Bronchial epithelial cell (primary cell): ENCODE data around the gene TTC7B. TPM values are rescaled to one million over a fixed set of nuclear protein-coding genes. Genes with fewer than 3 reads are reported as not detected.

ENCODE experiments used
- DNase-seq: peaks from one replicate; pipeline ENCODE4 v3.0.0-alpha.2; 2010; ENCODE audit warnings: low read depth
- FAIRE-seq: peaks from 2 replicates; lab custom pipeline; 2011; peaks lifted over from hg19 to GRCh38; lab: Jason Lieb, UNC
- H3K27me3 ChIP-seq: 2 replicates; pipeline ENCODE4 v1.5.1; 2011; ENCODE audit warnings: low read length; ENCODE audit not compliant: control insufficient read depth, insufficient read depth
- H3K36me3 ChIP-seq: 2 replicates; pipeline ENCODE4 v1.5.1; 2011; ENCODE audit warnings: low read length; ENCODE audit not compliant: control insufficient read depth, insufficient read depth
- H3K4me3 ChIP-seq: 2 replicates; pipeline ENCODE4 v1.5.1; 2011; ENCODE audit warnings: mild to moderate bottlenecking, low read depth, low read length, control low read depth
- CTCF ChIP-seq: IDR thresholded peaks from 2 replicates; pipeline ENCODE4 v1.5.1; 2011; ENCODE audit warnings: mild to moderate bottlenecking, moderate library complexity, low read length, control low read depth, inconsistent platforms; ENCODE audit not compliant: insufficient read depth, severe bottlenecking
- total RNA-seq: library from RNA; depleted of rRNA; stranded (reverse); fragments of >200 nt; gene quantifications from 2 replicates; pipeline ENCODE4 v1.2.1, GENCODE V29; 2014

Gene TTC7B
- total RNA-seq, 1 donor from 2014 or later: 2.9 TPM

- no peak for DNase-seq
- Histone ChIP-seq H3K36me3 (no peaks in the 10 kb centered on the region), H3K4me3 (no peak overlapping the region), H3K27me3 (no peaks in the 10 kb centered on the region)
- no peak for TF ChIP-seq CTCF
- FAIRE-seq: no peak
Observed at GRCh38 chr14:90643982-90644670, 172.1 kb downstream of the TTC7B start.

DNA sequence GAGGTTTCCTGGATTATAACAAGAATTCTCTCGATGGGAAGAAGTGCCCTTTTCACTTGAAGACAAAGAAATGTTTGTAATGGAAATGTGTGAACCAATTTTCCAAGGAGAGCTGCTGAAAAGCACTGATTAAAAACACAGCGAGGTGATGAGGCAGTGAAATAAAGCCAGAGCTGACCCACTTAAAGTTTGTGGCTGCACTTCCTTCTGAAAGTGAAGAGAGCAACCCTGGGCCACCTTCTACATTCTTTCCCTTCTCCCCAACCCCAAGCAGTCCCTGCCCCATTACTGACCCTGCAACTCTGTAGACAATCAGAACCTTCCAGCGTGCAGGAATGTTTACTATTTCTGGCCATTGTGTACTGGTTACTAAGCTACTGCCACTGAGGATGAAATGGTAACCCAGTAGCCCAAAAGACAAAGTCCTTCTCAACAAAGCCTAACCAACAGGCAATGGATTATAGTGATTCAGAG, 173.9 kb downstream of the TTC7B start:
- H3K27me3 ChIP-seq: no peaks in the 10 kb centered on the region
- FAIRE-seq (no peak), DNase-seq (no peak)
- TF ChIP-seq CTCF: no peak
- no peaks in the 10 kb centered on the region for H3K36me3 ChIP-seq
- H3K4me3 ChIP-seq: no peak overlapping the region

GRCh38 chr14:90641615-90642243, 174.5 kb downstream of the TTC7B start:
- no peaks in the 10 kb centered on the region for H3K36me3 ChIP-seq
- H3K27me3 ChIP-seq: no peaks in the 10 kb centered on the region
- H3K4me3 ChIP-seq: no peak overlapping the region
- no peak for DNase-seq
- no peak for TF ChIP-seq CTCF
- no peak for FAIRE-seq

GRCh38 chr14:90641168-90641567, 175.1 kb downstream of the TTC7B start:
- FAIRE-seq (no peak), DNase-seq (no peak)
- Histone ChIP-seq H3K4me3 (no peak overlapping the region), H3K36me3 (no peaks in the 10 kb centered on the region), H3K27me3 (no peaks in the 10 kb centered on the region)
- no peak for TF ChIP-seq CTCF

GRCh38 chr14:90639641-90640040, 176.6 kb downstream of the TTC7B start:
- DNase-seq: no peak
- Histone ChIP-seq H3K36me3 (no peaks in the 10 kb centered on the region), H3K27me3 (no peaks in the 10 kb centered on the region), H3K4me3 (no peak overlapping the region)
- no peak for TF ChIP-seq CTCF
- no peak for FAIRE-seq
